ENCODE data around the gene CACFD1.

GRCh38 chr9:133471551-133472276, 11.9 kb downstream of the CACFD1 start:
- TF ChIP-seq, protein P1, sequence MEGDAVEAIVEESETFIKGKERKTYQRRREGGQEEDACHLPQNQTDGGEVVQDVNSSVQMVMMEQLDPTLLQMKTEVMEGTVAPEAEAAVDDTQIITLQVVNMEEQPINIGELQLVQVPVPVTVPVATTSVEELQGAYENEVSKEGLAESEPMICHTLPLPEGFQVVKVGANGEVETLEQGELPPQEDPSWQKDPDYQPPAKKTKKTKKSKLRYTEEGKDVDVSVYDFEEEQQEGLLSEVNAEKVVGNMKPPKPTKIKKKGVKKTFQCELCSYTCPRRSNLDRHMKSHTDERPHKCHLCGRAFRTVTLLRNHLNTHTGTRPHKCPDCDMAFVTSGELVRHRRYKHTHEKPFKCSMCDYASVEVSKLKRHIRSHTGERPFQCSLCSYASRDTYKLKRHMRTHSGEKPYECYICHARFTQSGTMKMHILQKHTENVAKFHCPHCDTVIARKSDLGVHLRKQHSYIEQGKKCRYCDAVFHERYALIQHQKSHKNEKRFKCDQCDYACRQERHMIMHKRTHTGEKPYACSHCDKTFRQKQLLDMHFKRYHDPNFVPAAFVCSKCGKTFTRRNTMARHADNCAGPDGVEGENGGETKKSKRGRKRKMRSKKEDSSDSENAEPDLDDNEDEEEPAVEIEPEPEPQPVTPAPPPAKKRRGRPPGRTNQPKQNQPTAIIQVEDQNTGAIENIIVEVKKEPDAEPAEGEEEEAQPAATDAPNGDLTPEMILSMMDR (IDR thresholded peaks at IDR 0.05), result no peak
- no peak for TF ChIP-seq POLR2A (IDR thresholded peaks at IDR 0.05)
- no peak for TF ChIP-seq POLR2AphosphoS5 (IDR thresholded peaks at IDR 0.05; ENCODE audit: insufficient read depth in 1 of 2, low read depth in 1 of 2)

All from vagina (tissue), 2 donors.